ENCODE data around the gene ZNF124.
"Not testable (repeated sequence)": the region's sequence is repeated elsewhere in the genome, so short reads cannot be mapped to it uniquely, and the experiment has no call there.

The ZNF124 gene

GRCh38 chr1:247171443-247171842, 377 bp downstream of the ZNF124 start:
- not testable (repeated sequence) for DNase-seq

GRCh38 chr1:247165674-247166073, 6.1 kb downstream of the ZNF124 start:
- no peak for DNase-seq

DNA sequence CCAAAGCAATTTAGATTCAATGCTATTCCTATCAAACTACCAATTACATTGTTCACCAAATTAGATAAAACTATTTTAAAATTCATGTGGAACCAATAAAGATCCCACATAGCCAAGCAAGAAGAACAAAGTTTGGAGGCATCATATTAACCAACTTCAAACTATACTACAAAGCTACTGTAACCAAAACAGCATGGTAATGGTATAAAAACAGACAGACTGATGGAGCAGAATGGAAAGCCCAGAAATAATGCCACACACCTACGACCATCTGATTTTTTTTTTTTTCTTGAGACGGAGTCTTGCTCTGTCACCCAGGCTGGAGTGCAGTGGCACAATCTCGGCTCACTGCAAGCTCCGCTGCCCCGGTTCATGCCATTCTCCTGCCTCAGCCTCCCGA, 7.1 kb downstream of the ZNF124 start:
- DNase-seq = no peak

DNA sequence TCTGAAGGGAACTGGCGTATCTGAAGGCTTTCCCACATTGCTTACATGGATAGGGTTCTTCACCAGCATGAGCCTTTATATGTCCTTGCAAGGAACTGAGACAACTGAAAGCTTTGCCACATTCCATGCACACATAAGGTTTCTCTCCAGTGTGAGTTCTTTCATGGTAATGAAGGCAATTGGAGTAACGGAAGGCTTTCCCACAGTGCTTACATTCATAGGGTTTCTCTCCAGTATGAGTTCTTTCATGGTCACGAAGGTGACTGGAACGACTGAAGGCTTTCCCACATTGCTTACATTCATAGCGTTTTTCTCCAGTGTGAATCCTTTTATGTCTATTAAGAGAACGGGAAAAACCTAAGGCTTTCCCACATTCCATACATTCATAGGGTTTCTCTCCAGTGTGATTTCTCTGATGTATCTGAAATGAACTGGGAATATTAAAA, 15.0 kb downstream of the ZNF124 start:
- DNase-seq = no peak

GRCh38 chr1:247147781-247148180, 24.0 kb downstream of the ZNF124 start:
- DNase-seq = no peak

GRCh38 chr1:247147120-247147519, 24.7 kb downstream of the ZNF124 start:
- DNase-seq = not testable (repeated sequence)

- no peak for DNase-seq
Measured at GRCh38 chr1:247146671-247147070, 25.1 kb downstream of the ZNF124 start.

DNA sequence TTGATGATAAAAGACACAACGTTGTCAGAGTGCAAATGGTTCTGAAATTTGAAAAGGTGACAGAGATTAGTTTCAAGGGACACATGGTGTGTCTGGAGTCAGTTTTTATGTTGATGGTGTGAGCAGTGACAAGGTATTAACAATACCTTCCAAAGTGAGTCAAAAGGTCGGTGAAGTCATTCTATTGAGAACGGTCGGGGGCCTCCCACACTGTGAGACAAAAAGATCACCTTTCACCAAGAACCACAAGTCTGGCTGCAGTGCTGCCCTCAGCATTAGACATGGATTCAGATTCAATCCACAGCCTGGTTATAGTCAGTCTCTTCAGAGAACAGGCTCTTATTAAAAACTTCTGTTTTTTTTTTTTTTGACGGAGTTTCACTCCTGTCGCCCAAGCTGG, 26.5 kb downstream of the ZNF124 start:
- DNase-seq = no peak

GRCh38 chr1:247139557-247139956, 32.3 kb downstream of the ZNF124 start:
- DNase-seq = not testable (repeated sequence)

GRCh38 chr1:247131236-247131635, 40.6 kb downstream of the ZNF124 start:
- no peak for DNase-seq

DNA sequence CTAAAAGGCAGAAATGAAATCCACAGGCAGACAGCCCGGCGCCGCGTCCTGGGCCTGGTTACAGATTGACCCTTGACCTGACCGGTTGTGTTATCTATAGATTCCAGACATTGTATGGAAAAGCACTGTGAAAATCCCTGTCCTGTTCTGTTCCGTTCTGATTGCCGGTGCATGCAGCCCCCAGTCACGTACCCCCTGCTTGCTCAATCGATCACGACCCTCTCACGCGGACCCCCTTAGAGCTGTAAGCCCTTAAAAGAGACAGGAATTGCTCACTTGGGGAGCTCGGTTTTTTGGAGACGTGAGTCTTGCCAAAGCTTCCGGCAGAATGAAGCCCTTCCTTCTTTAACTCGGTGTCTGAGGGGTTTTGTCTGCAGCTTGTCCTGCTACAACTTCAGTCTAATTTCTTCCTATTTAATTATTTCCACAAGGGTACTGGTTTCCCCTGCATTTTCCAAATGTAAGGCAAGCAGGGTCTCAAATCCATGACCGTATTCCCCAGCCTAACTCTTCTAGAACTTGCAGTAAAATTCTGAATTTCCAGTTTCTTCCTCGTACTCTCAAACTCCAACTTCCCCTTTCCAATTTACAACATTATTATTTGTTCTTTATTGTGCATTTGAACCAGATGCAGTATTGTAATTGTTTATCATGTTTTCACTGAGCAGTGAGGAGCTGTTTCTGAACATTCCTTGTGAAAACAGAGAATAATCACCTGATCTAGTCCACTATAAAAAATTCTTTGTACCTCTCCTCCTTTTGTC, 44.1 kb downstream of the ZNF124 start:
- DNase-seq = not testable (repeated sequence)

GRCh38 chr1:247126601-247127000, 45.2 kb downstream of the ZNF124 start:
- not testable (repeated sequence) for DNase-seq

DNA sequence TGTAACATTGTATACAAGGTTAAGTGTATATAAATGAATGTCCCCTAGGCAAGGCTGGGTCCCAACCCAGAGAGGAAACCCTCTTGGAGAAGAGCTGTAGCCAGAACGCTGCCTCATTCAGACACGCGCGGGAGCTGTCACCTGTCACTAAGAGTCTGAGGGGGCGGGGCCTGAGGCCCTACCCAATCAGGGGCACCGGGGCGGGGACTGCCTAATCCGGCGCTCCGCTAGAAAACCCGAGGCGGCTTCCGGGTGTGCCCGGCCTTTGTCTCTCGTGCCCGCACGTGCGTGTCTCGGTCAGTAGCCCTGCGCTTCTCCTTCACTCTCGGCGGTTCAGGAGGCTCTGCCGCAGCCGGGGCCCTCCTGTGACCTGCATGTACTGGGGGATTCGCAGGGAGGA, 45.7 kb downstream of the ZNF124 start:
- not testable (repeated sequence) for DNase-seq

GRCh38 chr1:247121382-247121781, 50.4 kb downstream of the ZNF124 start:
- no peak for DNase-seq

- DNase-seq = not testable (repeated sequence)
Measured at GRCh38 chr1:247120408-247120668, 51.5 kb downstream of the ZNF124 start.

DNA sequence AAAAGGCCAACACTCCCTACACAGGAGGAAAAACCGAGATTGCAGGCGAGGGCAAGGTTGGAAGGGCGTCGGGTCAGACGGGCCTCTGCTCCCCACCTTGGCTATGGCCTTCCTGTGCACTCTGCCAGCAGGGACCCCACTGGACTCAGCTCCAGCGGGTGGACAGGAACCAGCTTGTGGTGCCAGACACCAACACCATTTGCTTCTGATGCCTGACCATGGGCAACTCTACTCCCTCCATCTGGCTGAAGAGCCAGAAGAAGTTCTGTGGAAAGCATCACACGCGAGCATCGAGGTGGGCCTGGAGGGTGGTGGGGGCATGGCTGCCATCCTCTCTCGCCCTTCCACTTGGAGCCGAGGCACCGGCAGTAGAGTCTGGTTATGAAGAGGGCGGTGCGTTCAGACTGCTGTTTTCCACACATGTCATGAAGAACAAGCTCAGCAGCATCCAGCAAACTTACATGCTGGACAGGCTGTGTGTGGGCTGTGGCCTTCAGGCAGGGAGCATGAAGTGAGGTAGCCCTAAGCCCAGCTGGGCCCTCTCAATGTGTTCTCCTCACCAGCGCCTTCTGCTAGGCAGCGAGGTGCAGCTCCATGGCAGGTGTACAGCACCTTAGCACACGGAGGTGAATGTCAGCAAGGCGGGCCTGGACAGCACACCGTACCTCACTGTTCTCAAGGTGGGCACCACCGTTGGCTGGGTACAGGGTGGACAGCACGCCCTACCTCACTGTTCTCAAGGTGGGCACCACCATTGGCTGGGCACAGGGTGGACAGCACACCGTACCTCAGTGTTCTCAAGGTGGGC, 52.0 kb downstream of the ZNF124 start:
- no peak for DNase-seq

GRCh38 chr1:247118946-247119446, 52.8 kb downstream of the ZNF124 start:
- DNase-seq = peak; percentile 44

- no peak for DNase-seq
Measured at GRCh38 chr1:247115545-247115944, 56.3 kb downstream of the ZNF124 start.

- DNase-seq = no peak
Measured at GRCh38 chr1:247115141-247115510, 56.7 kb downstream of the ZNF124 start.

GRCh38 chr1:247114351-247115140, 57.3 kb downstream of the ZNF124 start:
- no peak for DNase-seq

DNA sequence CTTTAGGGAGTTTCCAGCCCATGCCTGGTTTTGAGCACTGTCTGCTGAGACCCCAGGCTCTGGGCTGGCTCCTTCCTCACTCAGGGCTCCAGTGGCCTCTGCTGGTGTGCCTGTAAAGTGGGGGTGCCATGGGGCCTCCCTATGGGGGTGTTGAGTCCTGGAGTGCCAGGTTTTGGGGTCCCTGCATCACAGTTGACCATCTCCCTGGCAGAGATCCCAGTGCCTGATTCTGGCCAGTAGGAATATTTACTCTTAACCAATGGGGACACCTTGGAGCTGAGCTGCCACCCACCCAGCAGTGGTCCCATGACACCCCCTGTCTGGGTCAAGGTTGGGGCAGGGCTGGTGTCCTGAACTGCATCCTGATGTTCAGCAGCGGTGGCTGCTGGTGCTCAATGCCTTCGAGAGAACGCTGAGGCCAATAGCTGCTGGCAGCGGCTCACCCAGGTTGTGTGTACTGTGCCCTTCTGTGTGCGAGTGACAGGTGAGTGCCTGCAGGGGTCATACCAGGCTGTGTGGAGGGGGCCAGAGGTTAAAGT, 58.0 kb downstream of the ZNF124 start:
- no peak for DNase-seq

- no peak for DNase-seq
Measured at GRCh38 chr1:247113094-247113497, 58.7 kb downstream of the ZNF124 start.

DNA sequence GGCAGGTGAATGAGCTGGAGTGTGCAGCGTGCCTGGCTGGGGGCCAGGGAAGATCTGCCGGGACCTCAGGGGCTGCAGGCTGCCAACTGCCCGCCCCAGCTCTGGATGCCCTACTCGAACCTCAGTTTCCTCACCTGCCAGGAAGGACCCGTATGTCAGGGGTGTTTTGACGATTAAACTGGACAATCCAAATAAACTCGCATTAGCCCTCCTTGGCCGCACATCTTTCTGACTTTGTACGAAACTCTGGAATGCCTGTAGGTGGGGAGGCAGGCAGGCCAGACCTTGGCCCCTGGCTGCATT, 59.4 kb downstream of the ZNF124 start:
- no peak for DNase-seq
